HG02981 (cell line): ENCODE measurements around the gene HAAO.

Experiments used
- ATAC-seq: cut with Tn5 transposase; IDR thresholded peaks from one replicate; pipeline ENCODE4 v1.9.1; 2021; ENCODE audit warnings: mild to moderate bottlenecking, moderate library complexity; ENCODE audit not compliant: unreplicated experiment

HAAO gene

DNA sequence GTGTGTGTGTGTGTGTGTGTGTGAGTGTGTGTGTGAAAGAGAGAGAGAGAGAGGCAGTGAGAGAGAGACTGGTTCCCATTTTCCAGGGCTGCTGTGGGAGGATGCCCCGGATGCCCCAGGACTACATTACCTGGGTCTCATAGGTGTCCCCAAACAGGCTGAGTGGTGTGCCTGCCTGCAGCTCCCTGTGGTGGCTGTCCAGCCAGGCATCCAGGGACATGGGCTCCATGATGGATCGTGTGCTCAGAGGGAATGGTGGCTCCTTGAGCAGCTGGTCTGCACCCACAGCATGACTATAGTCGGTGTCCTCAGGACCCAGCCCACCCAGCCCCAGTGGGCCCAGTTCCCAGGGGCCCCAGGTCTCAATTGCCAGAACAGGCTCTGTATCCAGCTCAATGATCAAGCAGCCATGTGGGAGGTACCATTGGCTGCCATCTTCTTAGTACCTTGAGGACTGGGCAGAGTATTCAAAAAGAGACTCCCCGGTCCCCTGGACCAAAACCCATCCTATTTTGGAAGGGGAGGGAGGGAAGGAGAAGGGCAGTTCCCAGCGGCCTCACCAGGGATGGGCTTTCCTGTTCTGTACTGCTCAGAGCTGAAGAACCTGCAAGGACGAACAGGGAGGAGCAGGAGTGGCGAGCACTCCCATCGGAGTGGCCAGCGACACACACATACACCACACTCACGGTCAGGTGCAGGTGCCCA is 22.6 kb downstream of the HAAO start:
- ATAC-seq: no peak

DNA sequence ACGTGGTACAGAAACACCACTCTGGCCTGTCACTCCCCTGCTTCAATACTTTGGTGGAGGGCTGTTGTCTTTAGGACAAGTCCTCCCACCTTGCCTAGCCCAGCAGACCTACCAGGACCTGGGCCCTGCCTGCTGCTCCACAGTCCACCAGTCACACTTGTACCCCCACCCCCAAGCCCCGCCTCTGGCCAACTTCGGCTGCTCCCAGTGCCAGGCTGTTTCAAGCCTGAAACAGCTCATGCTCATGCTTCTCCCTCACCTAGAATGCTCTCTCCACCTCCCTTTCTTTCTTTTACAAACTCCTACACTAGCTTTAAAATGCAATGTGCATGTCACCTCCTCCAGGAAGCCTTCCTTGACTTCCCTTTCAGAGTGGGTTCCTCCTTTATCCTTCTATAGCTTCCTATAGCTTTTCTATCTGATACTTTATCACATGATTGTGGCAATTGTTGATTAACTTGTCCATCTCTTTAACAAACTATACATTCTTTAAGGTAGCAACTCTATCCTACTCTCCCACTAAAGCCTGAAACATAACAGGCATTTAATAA is 23.6 kb downstream of the HAAO start:
- no peak for ATAC-seq

DNA sequence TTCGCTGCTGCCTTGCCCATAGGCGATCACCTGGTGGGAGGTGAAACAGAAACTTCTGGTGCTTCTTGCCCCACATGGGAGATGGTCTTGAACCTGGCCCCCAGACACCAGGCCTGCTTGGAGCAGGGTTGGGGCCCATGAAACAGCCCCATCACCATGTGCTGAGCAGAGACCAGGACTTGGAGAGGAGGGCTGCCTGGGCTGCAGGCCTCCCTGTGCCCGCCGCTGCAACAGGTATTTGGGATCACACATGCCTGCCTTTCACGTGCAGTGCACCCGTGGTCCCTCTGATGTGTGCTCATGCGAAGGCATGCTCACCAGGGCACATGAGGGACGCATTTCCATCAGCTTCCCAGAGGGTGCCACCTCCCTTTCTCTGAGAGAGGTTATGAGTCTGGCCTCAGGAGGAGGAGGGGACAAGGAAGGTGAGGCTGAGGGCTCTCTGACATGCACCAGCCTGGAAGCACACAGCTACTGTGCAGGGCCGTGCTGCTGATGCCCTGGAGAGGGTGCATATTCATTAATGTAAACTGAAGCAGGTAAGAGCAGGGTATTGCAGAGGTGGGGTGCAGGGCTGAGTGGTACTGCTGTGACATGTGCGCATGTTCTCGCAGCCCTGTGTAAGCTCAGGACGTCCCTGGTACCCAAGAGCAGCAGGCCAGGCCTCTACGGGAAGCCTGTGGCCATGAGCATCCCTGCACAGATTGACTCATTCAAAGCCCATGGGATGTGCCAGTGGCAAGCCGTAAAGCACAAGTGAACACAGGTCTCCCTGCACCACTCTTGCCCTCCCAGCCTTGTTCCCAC is 24.3 kb downstream of the HAAO start:
- ATAC-seq: no peak

- no peak for ATAC-seq
Observed at GRCh38 chr2:42767080-42767898, 25.1 kb downstream of the HAAO start.

GRCh38 chr2:42765686-42766085 is 26.7 kb downstream of the HAAO start:
- no peak for ATAC-seq

GRCh38 chr2:42764901-42765300 is 27.5 kb downstream of the HAAO start:
- ATAC-seq: no peak

DNA sequence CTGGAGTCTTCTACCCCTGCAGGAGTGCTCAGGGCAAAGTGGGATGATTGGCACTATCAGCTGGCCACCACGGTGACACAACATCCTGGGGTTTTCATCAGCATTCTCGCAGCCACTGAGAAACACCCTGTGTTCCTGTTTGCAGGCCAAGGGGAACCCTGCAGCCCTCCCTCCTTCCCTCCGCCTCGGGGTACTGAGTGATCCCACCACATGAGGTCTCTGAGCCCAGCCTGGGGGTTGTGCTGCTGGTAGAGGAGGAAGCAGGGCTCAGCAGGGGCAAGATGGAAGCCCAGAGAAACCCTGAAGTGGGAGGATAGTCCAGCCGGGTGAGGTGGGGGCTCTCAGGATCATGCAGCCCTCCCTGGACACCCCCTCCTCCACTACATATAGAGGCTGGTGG is 28.3 kb downstream of the HAAO start, which contains the start of gene OXER1:
Gene OXER1, minus strand, starts transcription at position 40 of the 400 bp plus-strand sequence. CDS start 73 bp downstream, outside the sequence.
- ATAC-seq: no peak

DNA sequence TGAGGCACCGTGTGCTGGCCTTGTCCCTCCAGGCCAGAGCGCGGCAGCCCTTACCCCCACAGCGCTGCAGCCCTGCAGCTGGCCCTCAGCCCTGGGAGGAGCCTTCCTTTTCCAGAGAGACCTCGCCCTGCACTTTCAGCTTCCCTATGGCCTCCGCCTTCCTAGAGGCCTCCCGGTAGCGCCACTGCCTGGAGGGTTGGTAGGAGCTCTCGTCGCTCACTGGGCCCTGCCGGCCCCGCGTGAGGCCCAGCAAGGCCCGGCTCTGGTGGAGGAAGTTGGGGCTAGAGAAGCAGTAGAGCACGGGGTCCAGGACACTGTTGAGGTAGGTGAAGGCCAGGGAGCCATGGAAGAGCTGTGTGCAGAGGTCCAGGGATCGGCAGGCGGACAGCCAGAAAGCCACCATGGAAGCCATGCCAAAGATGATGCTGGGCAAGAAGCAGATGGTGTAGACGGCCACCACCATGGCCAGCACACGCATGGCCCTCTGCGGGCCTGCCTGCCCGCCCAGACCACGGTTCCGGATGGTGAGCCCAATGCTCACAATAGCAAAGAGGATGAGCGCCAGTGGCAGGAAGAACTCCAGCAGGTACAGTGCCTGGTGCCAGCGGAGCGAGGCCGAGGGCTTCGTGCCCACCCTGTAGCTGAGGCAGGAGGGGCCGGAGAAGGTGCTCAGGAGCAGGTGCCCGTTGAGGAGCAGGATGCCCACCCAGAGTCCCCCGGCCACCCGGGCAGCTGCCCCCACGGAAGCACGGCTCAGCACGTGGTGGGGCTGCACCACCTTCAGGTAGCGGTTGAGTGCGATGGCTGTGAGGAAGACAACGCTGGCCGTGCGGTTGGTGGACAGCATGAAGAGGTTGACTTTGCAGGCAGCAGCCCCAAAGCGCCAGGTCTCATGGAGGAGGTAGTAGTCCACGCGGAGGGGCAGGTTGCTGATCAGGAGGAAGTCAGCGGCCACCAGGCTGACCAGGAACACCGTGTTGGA is 29.3 kb downstream of the HAAO start:
- ATAC-seq: no peak

- no peak for ATAC-seq
Observed at GRCh38 chr2:42762155-42762554, 30.2 kb downstream of the HAAO start.

DNA sequence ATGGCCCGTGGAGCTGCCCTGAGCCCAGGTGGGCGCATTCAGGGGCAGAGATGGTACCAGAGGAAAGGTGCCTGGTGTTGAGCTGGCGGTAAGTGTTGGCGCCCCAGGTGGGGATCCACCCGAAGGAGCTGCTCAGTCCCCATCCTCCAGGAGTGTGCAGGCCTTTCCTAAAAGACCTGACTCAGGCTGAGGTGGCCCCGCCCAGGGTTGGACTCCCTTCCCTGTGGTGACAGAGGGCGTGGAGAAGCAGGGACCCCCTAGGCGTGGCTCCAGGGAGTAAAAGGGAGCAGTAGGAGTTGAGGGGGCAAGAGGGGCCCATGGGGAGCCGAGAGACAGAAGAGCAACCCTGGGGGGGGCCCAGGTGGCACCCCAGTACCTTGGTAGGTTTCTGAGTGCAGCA is 30.8 kb downstream of the HAAO start:
- ATAC-seq: no peak

- ATAC-seq: no peak
Observed at GRCh38 chr2:42758751-42759150, 33.6 kb downstream of the HAAO start.

- no peak for ATAC-seq
Observed at GRCh38 chr2:42757981-42758740, 34.2 kb downstream of the HAAO start.

DNA sequence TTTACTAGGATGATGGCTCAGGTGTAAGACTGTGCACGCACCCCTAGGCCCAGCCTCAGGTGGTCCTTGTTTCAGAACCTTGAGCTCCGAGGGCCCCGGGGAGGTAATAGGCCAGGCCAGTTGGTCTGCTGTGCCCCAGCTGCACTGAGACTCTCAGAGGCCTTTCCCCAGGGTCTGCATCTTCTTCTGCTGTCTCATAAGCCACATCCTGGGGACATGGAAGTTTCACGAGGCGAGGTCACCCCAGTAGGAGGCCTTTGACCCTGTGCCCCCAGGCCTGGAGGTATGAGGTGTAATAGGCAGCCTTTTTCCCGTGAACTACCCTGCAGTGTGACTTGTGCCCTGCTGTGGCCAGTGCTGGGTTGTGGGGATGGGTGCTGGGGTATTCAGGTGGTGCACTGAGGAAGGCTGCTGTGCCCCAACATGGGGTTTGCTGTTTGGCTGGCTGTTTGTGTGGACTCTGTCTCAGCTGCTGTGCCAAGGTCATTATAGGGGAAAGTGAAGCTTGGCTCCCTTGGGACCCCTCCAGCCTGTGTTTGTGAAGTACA is 35.3 kb downstream of the HAAO start:
- ATAC-seq: no peak

- ATAC-seq: no peak
Observed at GRCh38 chr2:42756150-42756775, 36.1 kb downstream of the HAAO start.

DNA sequence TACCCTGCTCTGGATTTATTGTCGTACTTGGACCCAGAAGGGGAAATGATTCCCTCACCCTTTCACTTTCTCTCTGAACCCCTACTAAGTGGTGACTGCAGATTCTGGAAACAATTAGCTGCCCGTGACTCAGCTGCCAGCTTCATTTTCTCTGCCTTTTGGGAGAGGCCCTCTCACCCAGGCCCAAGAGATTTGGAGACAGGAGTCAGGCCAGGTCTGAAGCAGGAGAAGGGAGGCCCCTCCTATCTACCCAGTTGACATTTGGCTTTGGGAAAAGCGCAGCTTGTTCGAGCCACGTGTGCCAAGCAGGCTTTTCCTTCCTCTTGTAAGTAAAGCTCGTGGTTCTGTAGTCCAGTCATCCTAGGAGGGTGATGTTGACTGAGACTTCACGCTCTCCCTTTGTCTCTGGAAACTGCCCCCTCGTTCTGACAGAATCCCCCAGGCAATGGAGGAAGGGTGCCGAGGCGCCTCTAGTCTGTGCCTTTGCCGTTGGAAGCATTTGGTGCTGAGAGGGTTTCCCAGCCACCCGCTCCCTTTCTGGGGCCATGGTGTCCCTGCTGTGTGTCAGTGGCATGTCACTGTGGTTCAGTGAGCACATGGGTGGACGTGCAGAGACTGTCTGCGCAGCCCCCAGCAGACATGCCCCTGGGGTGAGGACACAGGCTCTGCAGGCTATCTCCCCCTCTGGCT is 37.0 kb downstream of the HAAO start:
- no peak for ATAC-seq

DNA sequence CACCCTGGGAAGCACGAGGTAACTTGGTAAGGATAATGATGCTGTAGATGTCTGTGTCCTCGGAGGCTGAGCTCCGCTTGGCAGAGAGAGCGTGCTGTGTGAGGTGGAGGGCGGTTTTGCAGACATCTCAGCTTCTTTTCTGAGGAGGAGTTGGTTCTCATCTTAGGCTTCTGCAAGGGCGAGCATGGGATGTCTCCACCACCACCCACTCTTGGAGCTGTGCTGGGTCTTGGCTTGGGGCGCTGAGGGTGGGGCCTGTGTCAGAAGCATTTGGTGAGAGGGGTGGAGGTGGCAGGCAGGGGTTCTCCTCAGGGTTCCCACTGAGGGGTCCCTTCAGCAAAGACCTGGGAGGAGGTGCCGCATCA is 37.6 kb downstream of the HAAO start:
- ATAC-seq: no peak

GRCh38 chr2:42754021-42754775 is 38.2 kb downstream of the HAAO start:
- ATAC-seq: peak; percentile 70
